ENCODE data around the gene SFRP5.

Gene SFRP5

GRCh38 chr10:97779975-97780374, 8.2 kb upstream of the SFRP5 start:
- H3K27ac ChIP-seq = no peak overlapping the region
- TF ChIP-seq ZFX (IDR thresholded peaks at IDR 0.05; ENCODE audit: borderline replicate concordance) (no peak), CTCF (IDR thresholded peaks at IDR 0.05) (no peak)

- H3K27ac ChIP-seq = no peak overlapping the region
- no peak for TF ChIP-seq ZFX (IDR thresholded peaks at IDR 0.05; ENCODE audit: borderline replicate concordance)
- TF ChIP-seq CTCF (IDR thresholded peaks at IDR 0.05) = no peak
These were observed 7.7 kb upstream of the SFRP5 start for GRCh38 chr10:97779492-97779891.

GRCh38 chr10:97778452-97779302, 6.9 kb upstream of the SFRP5 start:
- no peak overlapping the region for H3K27ac ChIP-seq
- TF ChIP-seq CTCF (IDR thresholded peaks at IDR 0.05) (no peak), ZFX (IDR thresholded peaks at IDR 0.05; ENCODE audit: borderline replicate concordance) (no peak)

GRCh38 chr10:97777143-97777542, 5.3 kb upstream of the SFRP5 start:
- no peak overlapping the region for H3K27ac ChIP-seq
- no peak for TF ChIP-seq CTCF (IDR thresholded peaks at IDR 0.05)

- TF ChIP-seq CTCF (IDR thresholded peaks at IDR 0.05) (no peak), ZFX (IDR thresholded peaks at IDR 0.05; ENCODE audit: borderline replicate concordance) (no peak)
- no peak overlapping the region for H3K27ac ChIP-seq
These were observed 3.1 kb upstream of the SFRP5 start for GRCh38 chr10:97774811-97775294.

GRCh38 chr10:97773096-97773495, 1.3 kb upstream of the SFRP5 start:
- H3K27ac ChIP-seq = no peak overlapping the region
- TF ChIP-seq CTCF (IDR thresholded peaks at IDR 0.05) = no peak
- no peak for TF ChIP-seq ZFX (IDR thresholded peaks at IDR 0.05; ENCODE audit: borderline replicate concordance)

Measured in 22Rv1 (cell line).